ENCODE data around the gene STX1B. TPM values are rescaled to one million over a fixed set of nuclear protein-coding genes. Genes with fewer than 3 reads are reported as not detected.

Gene STX1B
- total RNA-seq, 1 experiment from 2014 or later = 3.9 TPM

GRCh38 chr16:30946671-30947540 is 63.5 kb downstream of the STX1B start:
- Histone ChIP-seq H3K4me1 (replicated peaks; ENCODE audit: insufficient read depth) (peaks cover 21% of the 10 kb centered on the region), H3K27ac (no peak overlapping the region), H2AFZ (no peak overlapping the region), H3K9me2 (ENCODE audit: insufficient read depth) (no peaks in the 10 kb centered on the region), H3K36me3 (ENCODE audit: low read depth) (peaks cover 17% of the 10 kb centered on the region; the same call in 1 of the 2 replicates), H3F3A (ENCODE audit: insufficient read depth, low read depth) (peaks cover 48% of the 10 kb centered on the region; the same call in 1 of the 2 replicates), H3K27me3 (ENCODE audit: insufficient read depth, low read depth) (no peaks in the 10 kb centered on the region), H3K4me2 (no peak overlapping the region), H3K4me3 (no peak overlapping the region), H4K20me1 (ENCODE audit: insufficient read depth) (peaks cover 24% of the 10 kb centered on the region), H3K79me2 (ENCODE audit: low read depth) (peaks cover 4% of the 10 kb centered on the region; the same call in 1 of the 2 replicates), H3K9me3 (ENCODE audit: insufficient read depth, low read depth) (no peaks in the 10 kb centered on the region)
- no TSS peak for BruUV-seq (replicated peaks)
- DNase-seq = no peak
- POLR2A ChIA-PET (ENCODE audit: unreplicated experiment) = interaction anchor here (0.6 kb wide), 1 partner anchor 19 kb away, joined by 14 read pairs; no protein-coding TSS in a partner anchor
- TF ChIP-seq EZH2 (IDR thresholded peaks at IDR 0.05; ENCODE audit: low read depth) (no peak), CTCF (conservative IDR thresholded peaks at IDR 0.05) (no peak)
- intact Hi-C loops (cut with micrococcal nuclease; ENCODE audit: unreplicated experiment) = no loop called here
- CTCF ChIA-PET = interaction anchor here (0.6 kb wide), 1 partner anchor 24 kb away, joined by 9 read pairs; no protein-coding TSS in a partner anchor

- H3K27ac ChIP-seq = no peak overlapping the region
- H4K20me1 ChIP-seq (ENCODE audit: insufficient read depth) = peaks cover 28% of the 10 kb centered on the region
- peaks cover 17% of the 10 kb centered on the region; the same call in 1 of the 2 replicates for H3K36me3 ChIP-seq (ENCODE audit: low read depth)
- peaks cover 6% of the 10 kb centered on the region; the same call in 1 of the 2 replicates for H3K4me1 ChIP-seq (replicated peaks; ENCODE audit: insufficient read depth)
- no peaks in the 10 kb centered on the region for H3K9me3 ChIP-seq (ENCODE audit: insufficient read depth, low read depth)
- no peak overlapping the region for H3K4me2 ChIP-seq
- DNase-seq = no peak
- H3F3A ChIP-seq (ENCODE audit: insufficient read depth, low read depth) = peaks cover 60% of the 10 kb centered on the region
- CTCF ChIA-PET = interaction anchor here (0.6 kb wide), 1 partner anchor 44 kb away, joined by 3 read pairs; no protein-coding TSS in a partner anchor
- no TSS peak for BruUV-seq (replicated peaks)
- peaks cover 4% of the 10 kb centered on the region; the same call in 1 of the 2 replicates for H3K79me2 ChIP-seq (ENCODE audit: low read depth)
- no peaks in the 10 kb centered on the region for H3K9me2 ChIP-seq (ENCODE audit: insufficient read depth)
- no peak overlapping the region for H2AFZ ChIP-seq
- POLR2A ChIA-PET (ENCODE audit: unreplicated experiment) = interaction anchor here (0.7 kb wide), 1 partner anchor 120 kb away, joined by 3 read pairs; no protein-coding TSS in a partner anchor
- intact Hi-C loops (cut with micrococcal nuclease; ENCODE audit: unreplicated experiment) = no loop called here
- H3K27me3 ChIP-seq (ENCODE audit: insufficient read depth, low read depth) = no peaks in the 10 kb centered on the region
- TF ChIP-seq EZH2 (IDR thresholded peaks at IDR 0.05; ENCODE audit: low read depth) (no peak), CTCF (conservative IDR thresholded peaks at IDR 0.05) (no peak)
- no peak overlapping the region for H3K4me3 ChIP-seq
These were observed 66.1 kb downstream of the STX1B start for GRCh38 chr16:30944352-30944751.

GRCh38 chr16:30942426-30942806 is 68.0 kb downstream of the STX1B start:
- BruUV-seq (replicated peaks) = no TSS peak
- no peak for DNase-seq
- peaks cover 69% of the 10 kb centered on the region for H3F3A ChIP-seq (ENCODE audit: insufficient read depth, low read depth)
- no peak overlapping the region for H3K27ac ChIP-seq
- CTCF ChIA-PET = interaction anchor here (0.6 to 2.2 kb wide), 6 partner anchors 19 to 167 kb away, joined by 3 to 10 read pairs (median 4); partner anchors contain the start of gene FBXL19
- H3K4me3 ChIP-seq = no peak overlapping the region
- TF ChIP-seq CTCF (conservative IDR thresholded peaks at IDR 0.05) (no peak), EZH2 (IDR thresholded peaks at IDR 0.05; ENCODE audit: low read depth) (no peak)
- no peak overlapping the region for H2AFZ ChIP-seq
- peaks cover 17% of the 10 kb centered on the region; the same call in 1 of the 2 replicates for H3K36me3 ChIP-seq (ENCODE audit: low read depth)
- H4K20me1 ChIP-seq (ENCODE audit: insufficient read depth) = peaks cover 25% of the 10 kb centered on the region
- H3K27me3 ChIP-seq (ENCODE audit: insufficient read depth, low read depth) = no peaks in the 10 kb centered on the region
- POLR2A ChIA-PET (ENCODE audit: unreplicated experiment) = interaction anchor here (0.5 to 0.7 kb wide), 5 partner anchors 45 to 523 kb away, joined by 3 to 10 read pairs (median 5); no protein-coding TSS in a partner anchor
- intact Hi-C loops (cut with micrococcal nuclease; ENCODE audit: unreplicated experiment) = loop anchor here (1.0 kb wide), 1 partner anchor 98 kb away; no protein-coding TSS in a partner anchor
- peaks cover 6% of the 10 kb centered on the region; the same call in 1 of the 2 replicates for H3K4me1 ChIP-seq (replicated peaks; ENCODE audit: insufficient read depth)
- H3K4me2 ChIP-seq = peak overlapping the region; percentile 9; the same call in 1 of the 2 replicates
- peaks cover 4% of the 10 kb centered on the region; the same call in 1 of the 2 replicates for H3K79me2 ChIP-seq (ENCODE audit: low read depth)
- H3K9me3 ChIP-seq (ENCODE audit: insufficient read depth, low read depth) = no peaks in the 10 kb centered on the region
- no peaks in the 10 kb centered on the region for H3K9me2 ChIP-seq (ENCODE audit: insufficient read depth)
